BE2C (cell line): ENCODE data around the gene TNKS2.
A peak's percentile ranks its signal among the peaks of the same experiment; 100 is the strongest.

ENCODE experiments used
- DNase-seq: peaks from one replicate; pipeline ENCODE4 v3.0.0-alpha.2; 2020
- H3K27me3 ChIP-seq: fragments of 250-450 bp; sonication (Bioruptor Pico); 2 replicates; pipeline ENCODE4 v1.5.1; 2020; ENCODE audit warnings: mild to moderate bottlenecking
- H3K36me3 ChIP-seq: fragments of 250-450 bp; sonication (Bioruptor Pico); 2 replicates; pipeline ENCODE4 v1.5.1; 2020; ENCODE audit warnings: mild to moderate bottlenecking
- H3K4me1 ChIP-seq: fragments of 250-450 bp; sonication (Bioruptor Pico); 2 replicates; pipeline ENCODE4 v1.5.1; 2020
- H3K4me3 ChIP-seq: 2 replicates; pipeline ENCODE4 v1.5.1; 2011; ENCODE audit warnings: low read depth, low read length
- H3K9me3 ChIP-seq: fragments of 250-450 bp; sonication (Bioruptor Pico); 2 replicates; pipeline ENCODE4 v1.5.1; 2020
- TF ChIP-seq, protein P1 (sequence below): IDR thresholded peaks from 2 replicates; pipeline ENCODE4 v1.5.1; 2012; ENCODE audit warnings: mild to moderate bottlenecking, low read depth, low read length

The TNKS2 gene

DNA sequence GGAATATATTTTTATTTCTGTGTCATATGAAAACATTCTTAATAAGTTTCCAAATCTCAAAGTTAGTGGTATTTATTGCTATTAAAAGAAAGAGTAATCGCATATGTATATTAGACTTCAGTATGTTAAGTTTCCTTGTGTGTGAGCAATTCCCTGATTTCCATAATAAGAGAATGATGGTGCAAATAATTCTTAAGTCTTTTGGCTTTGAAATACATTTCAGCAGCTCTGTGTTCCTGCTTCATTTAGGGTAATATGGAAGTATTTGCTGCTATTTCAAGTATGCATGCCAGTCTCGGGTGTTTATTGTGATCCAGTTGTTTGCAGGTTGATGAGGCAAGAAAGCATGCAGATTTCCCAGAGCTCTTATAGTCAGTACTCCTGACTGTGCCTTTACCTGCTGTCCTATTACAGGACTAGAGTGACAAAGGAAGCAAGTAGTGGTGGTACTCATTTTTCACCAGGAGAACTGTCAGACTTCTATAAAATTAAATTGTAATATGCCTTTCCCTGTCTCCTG, 67.4 kb downstream of the TNKS2 start:
- DNase-seq, result no peak
- H3K27me3 ChIP-seq, result no peaks in the 10 kb centered on the region
- H3K9me3 ChIP-seq, result no peaks in the 10 kb centered on the region
- TF ChIP-seq, protein P1, sequence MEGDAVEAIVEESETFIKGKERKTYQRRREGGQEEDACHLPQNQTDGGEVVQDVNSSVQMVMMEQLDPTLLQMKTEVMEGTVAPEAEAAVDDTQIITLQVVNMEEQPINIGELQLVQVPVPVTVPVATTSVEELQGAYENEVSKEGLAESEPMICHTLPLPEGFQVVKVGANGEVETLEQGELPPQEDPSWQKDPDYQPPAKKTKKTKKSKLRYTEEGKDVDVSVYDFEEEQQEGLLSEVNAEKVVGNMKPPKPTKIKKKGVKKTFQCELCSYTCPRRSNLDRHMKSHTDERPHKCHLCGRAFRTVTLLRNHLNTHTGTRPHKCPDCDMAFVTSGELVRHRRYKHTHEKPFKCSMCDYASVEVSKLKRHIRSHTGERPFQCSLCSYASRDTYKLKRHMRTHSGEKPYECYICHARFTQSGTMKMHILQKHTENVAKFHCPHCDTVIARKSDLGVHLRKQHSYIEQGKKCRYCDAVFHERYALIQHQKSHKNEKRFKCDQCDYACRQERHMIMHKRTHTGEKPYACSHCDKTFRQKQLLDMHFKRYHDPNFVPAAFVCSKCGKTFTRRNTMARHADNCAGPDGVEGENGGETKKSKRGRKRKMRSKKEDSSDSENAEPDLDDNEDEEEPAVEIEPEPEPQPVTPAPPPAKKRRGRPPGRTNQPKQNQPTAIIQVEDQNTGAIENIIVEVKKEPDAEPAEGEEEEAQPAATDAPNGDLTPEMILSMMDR, result no peak
- peaks cover 16% of the 10 kb centered on the region for H3K36me3 ChIP-seq
- no peaks in the 10 kb centered on the region for H3K4me1 ChIP-seq
- H3K4me3 ChIP-seq, result no peak overlapping the region

DNA sequence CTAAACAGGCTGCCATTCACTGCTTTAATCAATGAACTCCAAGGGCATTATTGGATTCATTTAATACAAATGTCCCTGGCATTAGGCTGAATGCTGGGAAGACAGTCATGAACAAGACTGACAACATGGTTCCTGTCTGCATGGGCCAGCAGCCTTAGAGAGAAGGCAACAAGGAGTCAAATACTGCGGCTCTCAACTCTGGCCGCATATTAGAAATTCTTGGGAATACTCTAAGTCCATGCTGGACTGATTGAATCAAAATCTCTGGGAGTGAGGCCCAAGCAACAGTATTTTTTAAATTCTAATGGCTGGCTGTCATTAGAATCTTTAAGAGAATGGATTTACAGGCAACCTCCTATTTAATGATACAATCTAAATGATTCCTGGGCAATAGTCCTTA, 76.9 kb downstream of the TNKS2 start:
- Histone ChIP-seq H3K4me1 (0 out of 2 replicates have a peak, but pooled peaks cover 9% of the 10 kb centered on the region), H3K36me3 (no peaks in the 10 kb centered on the region), H3K9me3 (no peaks in the 10 kb centered on the region), H3K27me3 (no peaks in the 10 kb centered on the region), H3K4me3 (no peak overlapping the region)
- TF ChIP-seq, protein P1, result no peak
- no peak for DNase-seq

DNA sequence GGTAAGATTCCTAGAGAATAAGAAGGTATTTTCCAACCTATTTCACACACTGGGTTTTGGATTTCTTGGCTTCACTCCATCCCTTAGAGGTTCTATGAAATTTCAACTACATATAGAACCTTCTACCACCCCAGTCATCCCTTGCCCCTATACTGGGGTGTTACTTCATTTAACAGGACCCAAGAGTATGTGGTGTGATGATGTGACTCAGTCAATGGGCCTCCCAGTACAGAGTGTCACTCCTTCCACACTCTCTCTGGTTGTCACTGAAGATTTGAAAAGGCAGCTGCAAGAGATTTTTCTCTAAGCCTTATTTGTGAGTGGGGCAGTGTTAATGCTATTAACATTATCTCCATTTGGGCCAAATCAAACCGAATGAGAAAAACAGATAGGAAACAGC, 77.6 kb downstream of the TNKS2 start:
- Histone ChIP-seq H3K4me1 (0 out of 2 replicates have a peak, but pooled peaks cover 9% of the 10 kb centered on the region), H3K9me3 (no peaks in the 10 kb centered on the region), H3K27me3 (no peaks in the 10 kb centered on the region), H3K4me3 (no peak overlapping the region), H3K36me3 (no peaks in the 10 kb centered on the region)
- no peak for DNase-seq
- TF ChIP-seq, protein P1, result no peak

DNA sequence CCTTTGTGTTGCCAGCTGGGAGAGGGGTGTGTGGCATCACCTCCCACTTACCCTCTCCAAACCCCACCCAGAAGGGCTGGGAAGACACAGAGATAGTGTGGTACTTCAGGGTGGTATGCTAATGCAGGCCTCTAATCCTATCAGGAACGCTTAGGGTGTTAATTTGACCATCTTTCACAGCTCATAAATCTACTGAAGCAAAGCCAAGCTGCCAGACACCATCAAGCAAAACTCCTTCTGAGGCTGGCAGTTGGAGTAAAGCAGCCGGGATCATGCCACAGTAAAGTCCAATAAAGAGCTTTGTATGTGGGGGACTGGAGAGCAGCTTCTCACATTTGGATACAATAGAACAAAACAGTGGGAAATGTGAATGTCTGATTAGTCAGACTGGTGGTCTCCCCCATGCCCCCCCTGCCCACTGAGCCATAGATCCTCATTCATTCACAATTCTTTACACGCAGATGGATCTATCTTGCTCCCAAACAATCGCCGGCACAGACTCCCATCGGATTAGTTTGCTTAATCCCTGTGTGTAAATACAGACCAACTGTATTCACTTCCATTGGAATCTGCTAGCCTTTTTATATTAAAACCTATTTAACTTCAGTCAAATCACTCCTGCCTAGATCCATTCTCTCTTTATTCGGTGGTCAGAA, 81.4 kb downstream of the TNKS2 start:
- H3K27me3 ChIP-seq, result no peaks in the 10 kb centered on the region
- TF ChIP-seq, protein P1, result no peak
- no peak overlapping the region for H3K4me3 ChIP-seq
- H3K4me1 ChIP-seq, result 0 out of 2 replicates have a peak, but pooled peaks cover 9% of the 10 kb centered on the region
- no peak for DNase-seq
- H3K36me3 ChIP-seq, result no peaks in the 10 kb centered on the region
- no peaks in the 10 kb centered on the region for H3K9me3 ChIP-seq

DNA sequence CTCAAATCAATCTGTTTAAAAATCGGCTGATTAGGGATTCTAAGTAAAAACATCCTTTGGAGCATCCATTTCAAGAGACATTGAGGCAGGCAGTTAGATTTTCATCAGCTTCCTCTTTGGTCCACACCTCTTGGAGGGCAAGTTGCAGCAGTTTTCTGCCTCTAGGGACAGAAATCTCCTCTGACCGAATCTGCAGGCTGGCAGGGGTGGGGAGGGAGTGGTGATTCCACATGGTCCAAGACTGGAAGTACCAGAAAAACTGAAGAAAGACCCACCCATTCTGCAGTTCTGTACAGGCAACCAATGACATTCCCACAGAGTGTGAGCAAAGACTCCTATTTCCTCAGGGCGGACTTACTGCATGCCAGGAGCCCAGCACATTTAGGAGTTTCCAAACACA, 82.1 kb downstream of the TNKS2 start:
- Histone ChIP-seq H3K4me3 (no peak overlapping the region), H3K36me3 (no peaks in the 10 kb centered on the region), H3K4me1 (0 out of 2 replicates have a peak, but pooled peaks cover 5% of the 10 kb centered on the region), H3K9me3 (no peaks in the 10 kb centered on the region), H3K27me3 (no peaks in the 10 kb centered on the region)
- DNase-seq, result no peak
- TF ChIP-seq, protein P1, result 0 out of 2 replicates have a peak, but pooled peaks have one; percentile 10

DNA sequence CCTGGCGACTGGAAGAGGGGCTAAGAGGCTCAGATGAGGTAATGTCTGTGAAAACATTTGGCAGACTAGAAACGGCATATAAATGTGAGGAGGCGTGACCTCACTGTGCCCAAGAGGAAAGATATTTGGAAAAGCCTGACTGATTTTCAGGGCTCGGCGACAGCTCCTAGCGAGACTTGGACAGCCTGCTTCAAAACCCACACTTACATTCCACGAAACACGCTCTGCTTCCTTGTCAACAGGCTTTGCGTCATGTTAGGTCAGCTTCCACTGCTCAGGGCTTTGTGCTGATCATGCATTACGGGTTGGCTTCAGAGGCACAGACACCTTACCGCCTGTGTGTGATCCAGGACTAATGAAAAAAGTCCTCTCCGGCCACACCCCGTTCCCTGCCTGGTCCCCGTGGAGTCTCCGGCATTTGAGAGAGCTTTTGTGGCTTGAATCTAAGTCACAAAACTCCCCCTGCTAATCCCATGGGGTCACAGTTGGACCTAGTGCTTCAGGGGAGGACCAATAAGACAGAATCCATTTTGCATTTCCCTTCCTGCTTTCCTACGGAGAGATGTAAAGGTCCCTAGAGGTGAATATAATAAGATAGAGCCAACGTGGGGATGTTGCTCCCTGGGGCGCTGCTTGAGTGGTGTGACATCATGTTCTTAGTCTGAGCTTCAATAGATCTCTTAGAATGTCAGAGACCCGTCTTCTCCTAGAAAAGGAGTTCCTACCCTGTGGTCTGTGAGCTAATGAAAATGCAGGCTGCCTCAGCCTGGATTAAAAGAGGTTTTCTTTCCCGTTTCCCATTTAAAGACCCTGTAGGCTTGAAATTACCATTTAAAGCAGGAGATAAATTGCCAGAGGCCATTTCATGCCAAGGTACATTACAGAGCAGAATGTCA, 85.6 kb downstream of the TNKS2 start:
- TF ChIP-seq, protein P1, result no peak

More for the DNA sequence above, 85.6 kb downstream of the TNKS2 start:
- H3K4me1 ChIP-seq, result no peaks in the 10 kb centered on the region
- H3K4me3 ChIP-seq, result peak overlapping the region; percentile 9
- H3K36me3 ChIP-seq, result no peaks in the 10 kb centered on the region
- no peak for DNase-seq
- H3K27me3 ChIP-seq, result no peaks in the 10 kb centered on the region
- H3K9me3 ChIP-seq, result no peaks in the 10 kb centered on the region
